H1 (cell line): ENCODE results near the gene RAD18. TPM values are rescaled to one million over a fixed set of nuclear protein-coding genes. Genes with fewer than 3 reads are reported as not detected.

Source experiments
- CTCF ChIA-PET: fragments of 300-600 bp; sonication (Branson Sonifier 250); formaldehyde crosslinking; loops from one replicate; lab custom pipeline; 2021; ENCODE audit not compliant: partially characterized antibody; lab: Charles Lee
- POLR2A ChIA-PET: fragments of 300-600 bp; sonication (Branson Sonifier 250); formaldehyde crosslinking; loops from one replicate; lab custom pipeline; 2021; ENCODE audit warnings: inconsistent platforms; ENCODE audit not compliant: partially characterized antibody; lab: Charles Lee
- DNase-seq, 2 experiments: peaks; one replicate each; pipeline versions ENCODE4 v3.0.0 to v3.0.0-alpha.2; 2010 to 2022; ENCODE audit warnings: low spot score in 2 of 2, low read depth in 1 of 2, mixed read lengths in 1 of 2
- FAIRE-seq: peaks from 2 replicates; lab custom pipeline; 2011; peaks lifted over from hg19 to GRCh38; lab: Jason Lieb, UNC
- H2AFZ ChIP-seq: 2 replicates; pipeline ENCODE4 v1.8.1; 2012; ENCODE audit warnings: low read length, inconsistent platforms
- H2AK5ac ChIP-seq: 2 replicates; pipeline ENCODE4 v1.6.1; 2013; ENCODE audit warnings: low read depth, low read length
- H2BK120ac ChIP-seq: replicated peaks from 2 replicates; pipeline ENCODE3; 2013; ENCODE audit warnings: low read depth, low read length, inconsistent platforms
- H2BK12ac ChIP-seq: 2 replicates; pipeline ENCODE4 v1.6.1; 2013; ENCODE audit warnings: low read depth, low read length
- H2BK15ac ChIP-seq: 2 replicates; pipeline ENCODE4 v1.6.1; 2013; ENCODE audit warnings: low read length
- H2BK20ac ChIP-seq: 2 replicates; pipeline ENCODE4 v1.6.1; 2013; ENCODE audit warnings: low read length
- H2BK5ac ChIP-seq: 2 replicates; pipeline ENCODE4 v1.6.1; 2013; ENCODE audit warnings: low read depth, low read length
- H3K14ac ChIP-seq: 2 replicates; pipeline ENCODE4 v1.6.1; 2013; ENCODE audit warnings: inconsistent platforms; ENCODE audit not compliant: insufficient read length
- H3K18ac ChIP-seq: 2 replicates; pipeline ENCODE4 v1.6.1; 2013; ENCODE audit warnings: low read length; ENCODE audit errors: extremely low read depth
- H3K23ac ChIP-seq: 2 replicates; pipeline ENCODE4 v1.6.1; 2013; ENCODE audit warnings: inconsistent platforms; ENCODE audit not compliant: insufficient read length
- H3K23me2 ChIP-seq: 2 replicates; pipeline ENCODE4 v1.6.1; 2013; ENCODE audit warnings: low read depth, low read length
- H3K27ac ChIP-seq: 2 replicates; pipeline ENCODE4 v1.6.1; 2011; ENCODE audit warnings: low read depth, low read length, inconsistent platforms
- H3K27me3 ChIP-seq, 4 experiments: replicated peaks in 1 of 4; 1 replicate in 1 of 4; 2 replicates in 3 of 4; pipeline versions ENCODE4 v1.6.1 to v1.8.1; 2011 to 2013; ENCODE audit warnings: low read length in 3 of 4, mild to moderate bottlenecking in 3 of 4, inconsistent platforms in 2 of 4, mixed read lengths in 2 of 4, moderate library complexity in 1 of 4; ENCODE audit not compliant: control insufficient read depth in 3 of 4, insufficient read depth in 3 of 4; ENCODE audit errors: extremely low read depth in 1 of 4
- H3K36me3 ChIP-seq, 4 experiments: 2 replicates each; pipeline versions ENCODE4 v1.6.1 to v1.8.1; 2011 to 2013; ENCODE audit warnings: mild to moderate bottlenecking in 4 of 4, low read length in 3 of 4, moderate library complexity in 2 of 4, control low read depth in 1 of 4, inconsistent platforms in 1 of 4; ENCODE audit not compliant: insufficient read depth in 4 of 4, control insufficient read depth in 2 of 4
- H3K4ac ChIP-seq: replicated peaks from 2 replicates; pipeline ENCODE3; 2013; ENCODE audit warnings: low read length, low read depth, mixed read lengths, inconsistent platforms; ENCODE audit not compliant: insufficient read length
- H3K4me1 ChIP-seq, 4 experiments: replicated peaks in 1 of 4; 1 replicate in 1 of 4; 2 replicates in 3 of 4; pipeline versions ENCODE4 v1.6.1 to v1.8.1; 2011 to 2013; ENCODE audit warnings: low read length in 3 of 4, inconsistent platforms in 2 of 4, mixed read lengths in 1 of 4; ENCODE audit not compliant: insufficient read depth in 4 of 4, control insufficient read depth in 3 of 4
- H3K4me2 ChIP-seq, 2 experiments: 2 replicates each; pipeline versions ENCODE4 v1.6.1 to v1.8.1; 2011 to 2013; ENCODE audit warnings: low read depth in 2 of 2, low read length in 2 of 2, control low read depth in 1 of 2, inconsistent platforms in 1 of 2, mild to moderate bottlenecking in 1 of 2; ENCODE audit not compliant: insufficient read depth in 1 of 2
- H3K4me3 ChIP-seq, 4 experiments: fragments of 200-600, 300-600 bp in 1 of 4; sonication (generic), shearing (Covaris generic), sonication (Bioruptor Twin) in 1 of 4; 2 replicates each; pipeline versions ENCODE4 v1.5.1 to v1.8.1; 2011 to 2016; ENCODE audit warnings: low read length in 4 of 4, low read depth in 3 of 4, control low read depth in 2 of 4, inconsistent platforms in 2 of 4, mild to moderate bottlenecking in 2 of 4, mixed read lengths in 1 of 4, moderate library complexity in 1 of 4; ENCODE audit not compliant: insufficient read depth in 2 of 4; ENCODE audit errors: extremely low read depth in 1 of 4
- H3K56ac ChIP-seq: replicated peaks from 2 replicates; pipeline ENCODE3; 2013; ENCODE audit warnings: low read depth, mild to moderate bottlenecking, mixed read lengths, low read length, inconsistent platforms; ENCODE audit not compliant: insufficient read length
- H3K79me1 ChIP-seq: 2 replicates; pipeline ENCODE4 v1.6.1; 2013; ENCODE audit warnings: low read depth, low read length, control low read depth
- H3K79me2 ChIP-seq, 2 experiments: 2 replicates each; pipeline versions ENCODE4 v1.6.1 to v1.8.1; 2012 to 2013; ENCODE audit warnings: low read length in 2 of 2, mild to moderate bottlenecking in 2 of 2, inconsistent platforms in 1 of 2; ENCODE audit not compliant: insufficient read depth in 2 of 2, control insufficient read depth in 1 of 2
- H3K9ac ChIP-seq, 4 experiments: replicated peaks in 1 of 4; 1 replicate in 1 of 4; 2 replicates in 3 of 4; pipeline versions ENCODE4 v1.6.1 to v1.8.1; 2011 to 2013; ENCODE audit warnings: low read depth in 3 of 4, low read length in 3 of 4, control low read depth in 2 of 4, mild to moderate bottlenecking in 2 of 4, moderate library complexity in 2 of 4, inconsistent platforms in 1 of 4; ENCODE audit errors: extremely low read depth in 1 of 4
- H3K9me3 ChIP-seq, 2 experiments: 2 replicates each; pipeline versions ENCODE4 v1.6.1 to v1.8.1; 2012 to 2013; ENCODE audit warnings: mild to moderate bottlenecking in 2 of 2, moderate library complexity in 2 of 2, control low read depth in 1 of 2, inconsistent platforms in 1 of 2, low read depth in 1 of 2, low read length in 1 of 2, mixed read lengths in 1 of 2; ENCODE audit not compliant: insufficient read depth in 2 of 2
- H4K20me1 ChIP-seq, 2 experiments: replicated peaks in 1 of 2; 2 replicates each; pipeline versions ENCODE3 to v1.8.1; 2011 to 2013; ENCODE audit warnings: inconsistent platforms in 2 of 2, low read length in 2 of 2, mild to moderate bottlenecking in 1 of 2; ENCODE audit not compliant: insufficient read depth in 2 of 2, control insufficient read depth in 1 of 2
- H4K5ac ChIP-seq: 2 replicates; pipeline ENCODE4 v1.6.1; 2013; ENCODE audit warnings: low read length, low read depth, mixed read lengths, inconsistent platforms; ENCODE audit not compliant: insufficient read length
- H4K8ac ChIP-seq: 2 replicates; pipeline ENCODE4 v1.8.0; 2013; ENCODE audit warnings: mild to moderate bottlenecking, moderate library complexity, low read length, inconsistent platforms; ENCODE audit not compliant: insufficient read depth; ENCODE audit errors: extremely low read depth
- H4K91ac ChIP-seq: replicated peaks from 2 replicates; pipeline ENCODE3; 2013; ENCODE audit warnings: low read length, mixed read lengths, inconsistent platforms; ENCODE audit not compliant: insufficient read length
- JUND ChIP-seq: IDR thresholded peaks from 2 replicates; pipeline ENCODE4 v1.6.1; 2011; ENCODE audit warnings: mild to moderate bottlenecking, improper control_type of control experiment, low read length
- KDM1A ChIP-seq: fragments of 200-600, 300-600 bp; sonication (generic); IDR thresholded peaks from 2 replicates; pipeline ENCODE4 v1.7.1; 2016; ENCODE audit warnings: mild to moderate bottlenecking, low read length, borderline replicate concordance
- KDM5A ChIP-seq: fragments of 200-600 bp; IDR thresholded peaks from 2 replicates; pipeline ENCODE4 v1.7.1; 2012; ENCODE audit warnings: mild to moderate bottlenecking, low read length, inconsistent platforms, mixed read lengths
- POLR2AphosphoS5 ChIP-seq: IDR thresholded peaks from 2 replicates; pipeline ENCODE4 v1.6.1; 2011; ENCODE audit warnings: low read depth, low read length
- RBBP5 ChIP-seq: IDR thresholded peaks from 2 replicates; pipeline ENCODE4 v1.7.1; 2012; ENCODE audit warnings: low read depth, mild to moderate bottlenecking, inconsistent platforms, low read length, moderate library complexity, borderline replicate concordance
- TAF1 ChIP-seq: IDR thresholded peaks from 2 replicates; pipeline ENCODE4 v1.6.1; 2011; ENCODE audit warnings: mild to moderate bottlenecking, low read depth, low read length
- TBP ChIP-seq: IDR thresholded peaks from 2 replicates; pipeline ENCODE4 v1.6.1; 2011; ENCODE audit warnings: low read depth, low read length, improper control_type of control experiment
- WGBS, 2 experiments: shearing (Covaris generic) in 1 of 2; methylation state at CpG; one replicate each; pipeline versions ENCODE4 v1.1.6 to v1.1.7; 2013 to 2015; ENCODE audit warnings: low lambda C conversion rate in 2 of 2, mixed read lengths in 2 of 2, inconsistent platforms in 1 of 2, low coverage in 1 of 2, missing lambda C conversion rate in 1 of 2; ENCODE audit not compliant: insufficient replicate concordance in 2 of 2, insufficient coverage in 1 of 2, insufficient read length in 1 of 2; ENCODE audit errors: extremely low coverage in 1 of 2, missing lambda C conversion rate in 1 of 2; 5-methylcytosine and 5-hydroxymethylcytosine counted together
- polyA plus RNA-seq, 7 experiments: library from polyadenylated mRNA; depleted of rRNA in 3 of 7; stranded (reverse) in 5 of 7; unstranded in 2 of 7; fragments of >200 nt in 5 of 7; fragments of 200-250 nt in 2 of 7; gene quantifications; 1 replicate in 5 of 7; 2 replicates in 1 of 7; 4 replicates in 1 of 7; pipeline versions ENCODE4 v1.2.1 to v1.2.3, GENCODE V29; 2011 to 2013; ENCODE audit warnings: missing spikeins in 2 of 7, mixed read lengths in 2 of 7
- total RNA-seq: library from RNA; stranded (reverse); fragmentation: NEBNext Ultra II Directional; extraction: Animal tissue kit (Norgen Biotek cat#: 25700); gene quantifications from 2 replicates; pipeline ENCODE4 v1.2.1, GENCODE V29; 2021
- TF ChIP-seq, protein P1 (sequence below): IDR thresholded peaks from 2 replicates; pipeline ENCODE4 v1.6.1; 2012; ENCODE audit warnings: low read length, inconsistent platforms

The RAD18 gene
- total and polyA plus RNA-seq, 2 of the 8 experiments (the other 6 are each of a cell fraction or from before 2014, with no cell fraction given): 13.0 to 23.2 TPM

DNA sequence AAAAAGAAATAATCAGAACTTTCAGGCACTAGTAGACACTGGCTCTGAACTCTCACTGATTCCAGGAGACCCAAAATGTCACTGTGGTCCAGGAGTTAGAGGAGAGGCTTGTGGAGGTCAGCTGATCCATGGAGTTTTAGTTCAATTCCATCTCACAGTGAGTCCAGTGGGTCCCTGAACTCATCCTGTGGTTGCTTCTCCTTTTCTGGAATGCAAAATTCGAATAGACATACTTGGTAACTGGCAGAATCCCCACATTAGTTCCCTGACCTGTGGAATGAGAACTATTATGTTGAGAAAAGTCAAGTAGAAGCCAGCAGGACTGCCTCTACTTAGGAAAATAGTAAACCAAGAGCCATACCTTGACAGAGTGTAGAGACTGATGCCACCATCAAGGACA is 106.6 kb downstream of the RAD18 start:
- no peaks in the 10 kb centered on the region for H3K27me3 ChIP-seq
- no peak overlapping the region for H2AFZ ChIP-seq
- H3K79me1 ChIP-seq: no peaks in the 10 kb centered on the region
- no peak overlapping the region for H3K4me2 ChIP-seq
- H4K20me1 ChIP-seq: no peaks in the 10 kb centered on the region
- H2BK5ac ChIP-seq: no peak overlapping the region
- no peak overlapping the region for H3K18ac ChIP-seq
- H2BK120ac ChIP-seq: no peak overlapping the region
- no peaks in the 10 kb centered on the region for H3K36me3 ChIP-seq
- TF ChIP-seq RBBP5: no peak
- TF ChIP-seq KDM5A: no peak
- TF ChIP-seq TBP: no peak
- TF ChIP-seq POLR2AphosphoS5: no peak
- TF ChIP-seq KDM1A: no peak
- TF ChIP-seq JUND: no peak
- TF ChIP-seq, protein P1, sequence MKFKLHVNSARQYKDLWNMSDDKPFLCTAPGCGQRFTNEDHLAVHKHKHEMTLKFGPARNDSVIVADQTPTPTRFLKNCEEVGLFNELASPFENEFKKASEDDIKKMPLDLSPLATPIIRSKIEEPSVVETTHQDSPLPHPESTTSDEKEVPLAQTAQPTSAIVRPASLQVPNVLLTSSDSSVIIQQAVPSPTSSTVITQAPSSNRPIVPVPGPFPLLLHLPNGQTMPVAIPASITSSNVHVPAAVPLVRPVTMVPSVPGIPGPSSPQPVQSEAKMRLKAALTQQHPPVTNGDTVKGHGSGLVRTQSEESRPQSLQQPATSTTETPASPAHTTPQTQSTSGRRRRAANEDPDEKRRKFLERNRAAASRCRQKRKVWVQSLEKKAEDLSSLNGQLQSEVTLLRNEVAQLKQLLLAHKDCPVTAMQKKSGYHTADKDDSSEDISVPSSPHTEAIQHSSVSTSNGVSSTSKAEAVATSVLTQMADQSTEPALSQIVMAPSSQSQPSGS: no peak
- TF ChIP-seq TAF1: no peak
- H3K9ac ChIP-seq: no peak overlapping the region
- 79% methylated on average over 1 of the region's 1 CpG; no CpG with 5 or more reads in 1 of the 2 experiments for WGBS, 2 experiments
- FAIRE-seq (no peak), DNase-seq (no peak)
- H4K8ac ChIP-seq: no peak overlapping the region
- H2BK20ac ChIP-seq: no peak overlapping the region
- H2BK15ac ChIP-seq: no peak overlapping the region
- no peaks in the 10 kb centered on the region for H3K9me3 ChIP-seq
- no peaks in the 10 kb centered on the region for H3K79me2 ChIP-seq
- no peak overlapping the region for H3K14ac ChIP-seq
- H3K23ac ChIP-seq: no peak overlapping the region
- H3K4ac ChIP-seq: no peak overlapping the region
- no peak overlapping the region for H3K56ac ChIP-seq
- no peaks in the 10 kb centered on the region for H3K23me2 ChIP-seq
- no peak overlapping the region for H4K5ac ChIP-seq
- CTCF ChIA-PET: interaction anchor here (1.5 to 1.9 kb wide), 2 partner anchors 88 to 144 kb away, joined by 3 to 5 read pairs; partner anchors contain the start of gene OXTR
- no peak overlapping the region for H3K4me3 ChIP-seq
- H3K27ac ChIP-seq: no peak overlapping the region
- no peak overlapping the region for H2BK12ac ChIP-seq
- POLR2A ChIA-PET: no interaction called here
- H2AK5ac ChIP-seq: no peak overlapping the region
- no peaks in the 10 kb centered on the region for H3K4me1 ChIP-seq
- H4K91ac ChIP-seq: no peak overlapping the region
